Measurements from ENCODE around the gene HIBCH. TPM values are rescaled to one million over a fixed set of nuclear protein-coding genes. Genes with fewer than 3 reads are reported as not detected.

Gene HIBCH, protein sequence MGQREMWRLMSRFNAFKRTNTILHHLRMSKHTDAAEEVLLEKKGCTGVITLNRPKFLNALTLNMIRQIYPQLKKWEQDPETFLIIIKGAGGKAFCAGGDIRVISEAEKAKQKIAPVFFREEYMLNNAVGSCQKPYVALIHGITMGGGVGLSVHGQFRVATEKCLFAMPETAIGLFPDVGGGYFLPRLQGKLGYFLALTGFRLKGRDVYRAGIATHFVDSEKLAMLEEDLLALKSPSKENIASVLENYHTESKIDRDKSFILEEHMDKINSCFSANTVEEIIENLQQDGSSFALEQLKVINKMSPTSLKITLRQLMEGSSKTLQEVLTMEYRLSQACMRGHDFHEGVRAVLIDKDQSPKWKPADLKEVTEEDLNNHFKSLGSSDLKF
- total RNA-seq, result 6.8 and 9.8 TPM in 2 replicates

DNA sequence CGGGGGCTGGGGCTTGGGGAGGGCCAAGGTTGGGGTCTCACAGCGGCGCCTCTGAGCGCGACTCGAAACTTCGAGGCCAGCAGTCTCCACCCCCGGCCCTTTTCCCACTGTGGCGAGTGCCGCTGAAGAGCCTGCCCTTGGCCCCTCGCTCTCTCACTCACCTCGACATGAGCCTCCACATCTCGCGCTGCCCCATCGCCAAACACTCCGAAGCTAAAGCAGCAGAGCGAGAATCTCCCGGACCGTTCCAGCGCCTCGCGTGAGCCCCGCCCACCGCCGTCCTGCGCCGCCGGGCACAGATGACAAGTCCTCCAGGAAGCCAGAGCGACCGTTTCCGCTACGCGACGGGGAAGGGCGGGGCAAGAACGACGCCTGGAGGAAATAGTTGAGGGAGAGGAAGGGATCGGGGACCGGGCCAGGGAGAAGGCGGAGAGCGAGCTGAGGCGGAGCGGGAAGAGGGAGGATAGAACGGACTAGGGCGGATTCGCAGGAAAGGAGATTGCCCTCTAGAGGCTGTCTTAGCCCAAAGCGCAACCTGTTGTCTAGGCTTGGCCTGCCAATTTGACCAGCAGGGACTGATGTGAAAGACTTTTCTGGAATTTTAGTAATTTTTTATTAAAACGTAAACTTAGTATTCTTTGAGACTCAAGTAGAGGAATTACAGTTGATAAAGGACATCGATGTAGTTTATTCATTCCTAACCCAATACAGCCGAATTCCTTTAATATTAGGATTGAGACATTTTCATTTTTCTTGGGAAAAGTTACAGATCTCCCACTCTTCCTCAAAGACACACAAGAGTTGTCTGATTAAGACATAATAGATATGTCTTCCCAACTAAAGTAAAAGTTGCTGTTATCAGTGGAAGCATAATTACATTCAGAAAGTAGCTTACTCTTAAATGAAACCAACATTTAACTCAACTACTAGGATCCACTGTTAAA, at the start of gene HIBCH:
TSS of gene HIBCH (minus strand) at position 272 of the 944 bp plus-strand sequence. CDS start at position 196, 76 bp downstream.

DNA sequence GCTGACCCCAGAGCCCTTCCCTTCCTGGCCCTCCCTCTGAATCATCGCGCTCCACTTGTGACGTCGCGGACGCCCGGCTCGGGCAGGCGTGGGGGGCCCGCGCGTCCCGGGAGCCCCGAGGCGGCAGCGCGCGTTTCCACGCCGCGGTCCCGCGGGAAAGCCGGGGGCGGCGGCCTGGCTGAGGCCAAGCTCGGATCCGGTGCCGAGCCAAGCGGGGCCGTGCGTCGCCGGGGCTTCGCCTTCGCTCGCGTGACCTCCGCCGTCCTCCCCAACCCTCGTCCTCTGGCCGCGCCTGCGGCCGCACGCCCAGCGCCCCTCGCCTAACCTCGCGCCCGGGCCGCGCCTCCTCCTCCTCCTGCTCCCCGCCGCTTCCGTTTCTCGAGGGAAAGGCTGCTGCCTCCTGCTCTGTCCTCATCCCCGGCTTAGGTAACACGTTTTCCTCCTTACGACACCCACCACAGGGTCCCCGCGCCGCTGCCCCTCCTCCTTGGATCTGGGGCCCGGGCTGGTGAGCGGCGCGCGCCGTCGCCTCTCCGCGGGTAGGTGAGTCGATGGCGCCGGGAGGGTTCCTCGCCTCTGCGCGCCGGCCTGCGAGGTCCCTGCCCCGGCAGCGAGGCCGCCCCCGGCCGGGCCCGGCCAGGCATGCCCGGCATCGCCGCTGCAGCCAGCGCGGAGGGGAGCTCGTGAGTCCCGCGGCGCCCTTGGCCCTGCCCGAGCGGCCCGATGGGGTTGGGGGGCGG, 24.1 kb upstream of the HIBCH start, which contains the start of gene INPP1:
TSS of gene INPP1 (plus strand) at position 54 of the 740 bp plus-strand sequence. CDS start 16,514 bp downstream, outside the sequence.

Other genes with a start within 250 kb of the HIBCH start
- gene INPP1, start 23.8 kb upstream of the HIBCH start, total RNA-seq, result 9.1 and 9.8 TPM in 2 replicates
- 12.1 and 14.7 TPM in 2 replicates for gene MFSD6, start 88.5 kb upstream of the HIBCH start, total RNA-seq
- gene NEMP2, start 214.9 kb upstream of the HIBCH start, total RNA-seq, result 5.9 and 6.4 TPM in 2 replicates